Rectal smooth muscle tissue (tissue), 1 donor: ENCODE data around the gene TMEM134.
"Not testable (repeated sequence)": the region's sequence is repeated elsewhere in the genome, so short reads cannot be mapped to it uniquely, and the experiment has no call there.

ENCODE experiments used
- H3K27ac ChIP-seq: one replicate; pipeline ENCODE4 v1.7.0; 2013; ENCODE audit warnings: low read depth, low read length, inconsistent platforms
- H3K27me3 ChIP-seq: one replicate; pipeline ENCODE4 v1.7.0; 2013; ENCODE audit warnings: low read length; ENCODE audit not compliant: control insufficient read depth, insufficient read depth
- H3K36me3 ChIP-seq: one replicate; pipeline ENCODE4 v1.7.0; 2013; ENCODE audit warnings: low read length; ENCODE audit not compliant: control insufficient read depth, insufficient read depth
- H3K4me1 ChIP-seq: one replicate; pipeline ENCODE4 v1.7.0; 2013; ENCODE audit warnings: low read length; ENCODE audit not compliant: control insufficient read depth, insufficient read depth
- H3K4me3 ChIP-seq: one replicate; pipeline ENCODE4 v1.7.0; 2013; ENCODE audit warnings: low read length
- H3K9ac ChIP-seq: one replicate; pipeline ENCODE4 v1.7.0; 2013; ENCODE audit warnings: low read length

The TMEM134 gene

DNA sequence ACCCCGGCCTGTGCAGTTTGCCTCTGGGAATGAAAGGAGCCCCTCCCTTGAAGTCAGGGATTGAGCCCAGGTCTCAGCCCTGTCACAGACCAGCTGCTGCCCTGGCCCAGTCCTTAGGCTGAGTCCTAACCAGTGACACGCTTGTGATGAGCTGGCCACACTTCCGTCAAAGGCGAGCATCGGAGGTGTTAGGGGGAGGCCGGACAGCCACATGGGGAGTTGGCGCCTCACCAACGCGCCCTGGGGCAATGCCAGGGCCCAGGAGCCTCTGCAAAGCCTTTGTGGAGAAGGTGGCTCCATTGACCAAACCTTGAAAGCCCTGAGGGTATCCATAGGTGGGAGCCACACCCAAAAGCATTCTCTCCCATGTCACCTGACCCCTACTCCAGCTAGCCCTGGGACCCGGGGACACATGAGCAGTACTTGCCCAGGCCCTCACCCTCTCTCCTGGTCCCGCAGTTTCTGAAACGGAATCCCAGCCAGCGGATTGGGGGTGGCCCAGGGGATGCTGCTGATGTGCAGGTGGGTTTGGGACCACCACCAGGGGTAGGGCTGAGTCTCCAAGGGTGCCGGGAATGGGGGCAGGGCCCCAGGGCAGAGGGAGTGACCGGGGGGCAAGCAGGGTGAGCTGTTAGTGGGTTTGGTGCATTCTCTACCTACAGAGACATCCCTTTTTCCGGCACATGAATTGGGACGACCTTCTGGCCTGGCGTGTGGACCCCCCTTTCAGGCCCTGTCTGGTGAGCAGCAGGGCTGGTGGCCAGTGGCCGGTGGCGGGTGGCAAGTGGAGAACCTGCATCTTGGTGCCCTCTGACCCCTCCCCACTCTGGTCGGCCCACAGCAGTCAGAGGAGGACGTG, 35.3 kb downstream of the TMEM134 start:
- Histone ChIP-seq H3K36me3 (peaks cover 15% of the 10 kb centered on the region), H3K4me1 (peaks cover 6% of the 10 kb centered on the region), H3K9ac (no peak overlapping the region), H3K27me3 (no peaks in the 10 kb centered on the region), H3K4me3 (no peak overlapping the region), H3K27ac (no peak overlapping the region)

DNA sequence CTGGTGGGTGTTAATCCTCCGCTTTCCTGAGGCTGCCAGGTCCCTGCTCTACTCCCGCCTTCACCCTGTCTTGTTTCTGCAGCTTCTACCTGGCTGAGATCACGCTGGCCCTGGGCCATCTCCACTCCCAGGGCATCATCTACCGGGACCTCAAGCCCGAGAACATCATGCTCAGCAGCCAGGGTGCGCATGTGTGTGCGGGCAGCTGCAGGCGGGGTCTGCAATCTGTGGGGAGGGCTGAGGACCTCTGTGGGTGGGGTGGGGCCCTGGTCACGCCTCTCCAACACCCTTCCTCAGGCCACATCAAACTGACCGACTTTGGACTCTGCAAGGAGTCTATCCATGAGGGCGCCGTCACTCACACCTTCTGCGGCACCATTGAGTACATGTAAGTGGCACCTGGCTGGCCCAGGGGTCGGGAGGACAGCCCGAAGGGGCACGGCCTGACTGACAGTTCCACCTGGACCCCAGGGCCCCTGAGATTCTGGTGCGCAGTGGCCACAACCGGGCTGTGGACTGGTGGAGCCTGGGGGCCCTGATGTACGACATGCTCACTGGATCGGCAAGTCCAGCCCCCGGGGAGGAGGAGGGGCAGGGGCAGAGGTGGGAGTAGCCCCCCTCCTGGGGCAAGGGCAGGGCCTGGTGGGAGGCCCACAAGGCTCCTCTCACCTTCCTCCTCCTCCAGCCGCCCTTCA, 36.2 kb downstream of the TMEM134 start:
- no peak overlapping the region for H3K9ac ChIP-seq
- H3K27ac ChIP-seq: no peak overlapping the region
- H3K36me3 ChIP-seq: peaks cover 15% of the 10 kb centered on the region
- H3K4me3 ChIP-seq: no peak overlapping the region
- H3K27me3 ChIP-seq: no peaks in the 10 kb centered on the region
- H3K4me1 ChIP-seq: peaks cover 6% of the 10 kb centered on the region

DNA sequence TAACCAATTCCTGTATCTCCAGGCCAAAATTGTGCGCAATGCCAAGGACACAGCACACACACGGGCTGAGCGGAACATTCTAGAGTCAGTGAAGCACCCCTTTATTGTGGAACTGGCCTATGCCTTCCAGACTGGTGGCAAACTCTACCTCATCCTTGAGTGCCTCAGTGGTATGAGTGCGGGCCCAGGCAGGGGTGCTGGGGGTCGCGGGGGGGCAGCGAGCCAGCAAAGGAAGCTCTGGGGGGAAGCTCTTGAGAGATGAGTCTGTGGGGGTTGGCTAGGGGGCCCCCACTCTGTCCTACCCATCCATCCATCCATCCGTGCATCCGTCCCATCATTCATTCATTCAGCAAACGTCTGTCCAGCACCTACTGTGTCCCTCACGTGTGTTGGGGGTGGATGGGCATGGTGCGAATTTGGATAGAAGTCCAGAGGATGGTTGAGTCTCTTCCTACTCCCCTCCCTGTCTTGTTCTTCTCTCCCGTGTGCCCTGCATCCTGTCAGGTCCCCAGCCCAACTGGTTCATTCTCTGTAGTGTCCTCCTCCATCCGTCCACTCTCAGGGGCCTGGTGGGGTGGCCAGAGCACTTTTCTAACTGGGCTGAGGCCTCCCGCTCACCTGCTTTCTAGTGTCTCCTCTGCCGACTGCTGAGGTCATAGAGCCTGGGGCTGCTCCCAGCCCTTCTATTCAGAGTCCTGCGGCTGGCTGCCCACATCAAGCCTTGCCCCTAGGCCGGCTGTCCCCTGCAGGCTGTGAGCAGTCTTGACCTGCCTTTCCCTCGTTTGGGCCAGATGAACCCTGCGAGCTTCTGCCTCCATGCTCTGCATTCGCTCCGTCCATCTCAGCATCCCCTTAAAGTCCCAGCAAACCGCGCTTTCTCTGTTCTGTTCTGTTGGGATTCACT, 37.5 kb downstream of the TMEM134 start:
- H3K27ac ChIP-seq: no peak overlapping the region
- H3K27me3 ChIP-seq: no peaks in the 10 kb centered on the region
- H3K4me3 ChIP-seq: no peak overlapping the region
- peaks cover 13% of the 10 kb centered on the region for H3K36me3 ChIP-seq
- no peak overlapping the region for H3K9ac ChIP-seq
- H3K4me1 ChIP-seq: peaks cover 9% of the 10 kb centered on the region

DNA sequence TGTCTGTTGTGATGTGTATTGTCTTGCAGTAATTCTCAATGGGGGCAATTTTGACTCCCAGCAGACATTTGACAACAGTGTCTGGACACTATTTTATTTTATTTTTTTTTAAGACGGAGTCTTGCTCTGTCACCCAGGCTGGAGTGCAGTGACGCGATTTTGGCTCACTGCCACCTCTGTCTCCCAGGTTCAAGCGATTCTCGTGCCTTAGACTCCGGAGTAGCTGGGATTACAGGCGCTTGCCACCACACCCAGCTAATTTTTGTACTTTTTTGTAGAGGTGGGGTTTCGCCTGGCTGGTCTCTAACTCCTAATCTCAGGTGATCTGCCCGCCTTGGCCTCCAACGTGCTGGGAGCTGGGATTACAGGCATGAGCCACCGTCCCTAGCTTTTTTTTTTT, 39.3 kb downstream of the TMEM134 start:
- peaks cover 8% of the 10 kb centered on the region for H3K36me3 ChIP-seq
- H3K4me1 ChIP-seq: peaks cover 9% of the 10 kb centered on the region
- no peak overlapping the region for H3K4me3 ChIP-seq
- no peak overlapping the region for H3K9ac ChIP-seq
- H3K27me3 ChIP-seq: no peaks in the 10 kb centered on the region
- no peak overlapping the region for H3K27ac ChIP-seq

DNA sequence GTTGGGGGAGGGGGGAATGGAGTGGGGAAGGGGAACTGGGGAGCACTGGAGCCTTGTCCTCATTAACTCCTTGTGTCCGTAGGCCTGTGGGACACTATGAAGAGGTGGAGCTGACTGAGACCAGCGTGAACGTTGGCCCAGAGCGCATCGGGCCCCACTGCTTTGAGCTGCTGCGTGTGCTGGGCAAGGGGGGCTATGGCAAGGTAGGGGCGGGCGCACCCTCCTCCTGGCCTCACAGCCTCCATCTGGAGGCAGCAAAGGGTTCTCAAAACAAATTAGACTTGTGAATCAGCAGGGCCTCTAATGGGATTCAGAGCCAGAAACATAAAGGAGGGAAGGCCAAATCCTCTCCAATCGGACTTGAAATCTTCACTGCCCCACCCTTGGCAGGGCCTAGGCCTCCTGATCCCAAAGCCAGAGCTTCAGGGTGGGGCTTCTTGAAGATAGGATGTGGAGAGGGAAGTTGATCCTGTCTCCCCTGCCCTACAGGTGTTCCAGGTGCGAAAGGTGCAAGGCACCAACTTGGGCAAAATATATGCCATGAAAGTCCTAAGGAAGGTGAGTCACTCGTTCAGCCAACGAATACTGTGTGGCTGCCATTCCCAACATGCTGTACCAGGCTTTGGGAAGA, 39.9 kb downstream of the TMEM134 start:
- peaks cover 9% of the 10 kb centered on the region for H3K4me1 ChIP-seq
- peak overlapping the region; percentile 88 for H3K27ac ChIP-seq
- peak overlapping the region; percentile 76 for H3K4me3 ChIP-seq
- peaks cover 6% of the 10 kb centered on the region for H3K36me3 ChIP-seq
- H3K9ac ChIP-seq: peak overlapping the region; percentile 81
- no peaks in the 10 kb centered on the region for H3K27me3 ChIP-seq

DNA sequence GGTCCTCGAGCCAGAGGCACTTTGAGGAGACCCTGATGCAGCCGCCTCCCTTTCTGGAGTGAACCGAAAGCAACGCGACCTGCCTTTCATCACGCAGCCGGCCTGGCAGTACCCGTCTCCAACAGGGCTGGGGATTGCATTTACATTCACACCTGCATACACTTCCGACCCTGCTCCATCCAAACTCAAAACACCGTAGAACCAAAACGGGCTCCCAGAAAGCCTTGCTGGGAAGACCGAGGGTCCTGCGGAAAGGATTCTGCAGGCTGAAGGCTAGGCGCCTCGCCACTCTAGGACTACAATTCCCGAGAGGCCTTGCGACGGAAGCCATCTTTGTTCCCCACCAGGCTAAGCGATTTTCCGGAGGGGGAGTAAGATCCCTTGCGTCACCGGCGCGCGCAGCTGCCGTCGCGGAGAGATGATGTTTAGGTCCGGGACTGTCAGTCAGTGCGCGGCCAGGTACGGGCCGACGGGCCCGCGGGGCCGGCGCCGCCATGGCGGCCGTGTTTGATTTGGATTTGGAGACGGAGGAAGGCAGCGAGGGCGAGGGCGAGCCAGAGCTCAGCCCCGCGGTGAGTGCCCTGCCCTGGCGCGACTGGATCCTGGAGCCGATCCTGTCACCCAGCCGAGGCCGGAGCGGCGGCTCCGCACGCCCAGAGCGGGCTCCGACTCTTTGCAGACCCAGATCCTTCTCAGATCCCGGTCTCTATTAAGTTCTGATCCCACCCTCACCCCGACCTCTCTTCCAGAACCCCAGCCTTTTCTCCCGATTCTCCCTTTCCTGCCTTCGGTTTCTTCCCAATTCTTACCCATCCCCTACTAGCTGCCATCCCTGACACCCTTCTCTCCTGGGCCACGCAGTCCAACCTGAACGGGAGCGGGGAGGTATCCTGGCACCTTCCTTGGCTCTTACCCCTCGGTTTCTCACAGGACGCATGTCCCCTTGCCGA, 40.7 kb downstream of the TMEM134 start, which contains the start of gene RPS6KB2:
Gene RPS6KB2, plus strand, starts transcription at position 443 of the 950 bp plus-strand sequence. Its CDS starts 52 bp downstream, at position 495.
- H3K27me3 ChIP-seq: no peaks in the 10 kb centered on the region
- H3K9ac ChIP-seq: peak within 1 kb of the TSS; percentile 81
- H3K27ac ChIP-seq: peak within 1 kb of the TSS; percentile 88
- H3K4me3 ChIP-seq: peak within 1 kb of the TSS; percentile 76
- H3K4me1 ChIP-seq: peaks cover 9% of the 10 kb centered on the region
- peaks cover 6% of the 10 kb centered on the region for H3K36me3 ChIP-seq

DNA sequence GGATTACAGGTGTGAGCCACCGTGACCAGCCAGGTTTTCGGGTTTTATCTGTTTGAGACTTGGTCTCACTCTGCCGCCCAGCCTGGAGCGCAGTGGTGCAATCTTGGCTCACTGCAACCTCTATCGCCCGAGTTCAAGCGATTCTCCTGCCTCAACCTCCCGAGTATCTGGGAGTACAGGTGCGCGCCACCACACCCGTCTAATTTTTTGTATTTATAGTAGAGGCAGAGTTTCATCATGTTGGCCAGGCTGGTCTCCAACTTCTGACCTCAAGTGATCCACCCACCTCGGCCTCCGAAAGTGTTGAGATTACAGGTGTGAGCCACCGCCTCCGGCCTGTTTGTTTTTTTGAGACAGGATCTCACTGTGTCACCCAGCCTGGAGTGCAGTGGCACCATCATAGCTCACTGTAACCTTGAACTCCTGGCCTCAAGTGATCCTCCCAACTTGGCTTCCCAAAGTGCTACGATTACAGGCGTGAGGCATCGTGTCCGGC, 41.6 kb downstream of the TMEM134 start:
- H3K4me3 ChIP-seq: peak overlapping the region; percentile 76
- H3K27ac ChIP-seq: peak overlapping the region; percentile 88
- H3K36me3 ChIP-seq, H3K27me3 ChIP-seq, H3K9ac ChIP-seq, H3K4me1 ChIP-seq: not testable (repeated sequence)

DNA sequence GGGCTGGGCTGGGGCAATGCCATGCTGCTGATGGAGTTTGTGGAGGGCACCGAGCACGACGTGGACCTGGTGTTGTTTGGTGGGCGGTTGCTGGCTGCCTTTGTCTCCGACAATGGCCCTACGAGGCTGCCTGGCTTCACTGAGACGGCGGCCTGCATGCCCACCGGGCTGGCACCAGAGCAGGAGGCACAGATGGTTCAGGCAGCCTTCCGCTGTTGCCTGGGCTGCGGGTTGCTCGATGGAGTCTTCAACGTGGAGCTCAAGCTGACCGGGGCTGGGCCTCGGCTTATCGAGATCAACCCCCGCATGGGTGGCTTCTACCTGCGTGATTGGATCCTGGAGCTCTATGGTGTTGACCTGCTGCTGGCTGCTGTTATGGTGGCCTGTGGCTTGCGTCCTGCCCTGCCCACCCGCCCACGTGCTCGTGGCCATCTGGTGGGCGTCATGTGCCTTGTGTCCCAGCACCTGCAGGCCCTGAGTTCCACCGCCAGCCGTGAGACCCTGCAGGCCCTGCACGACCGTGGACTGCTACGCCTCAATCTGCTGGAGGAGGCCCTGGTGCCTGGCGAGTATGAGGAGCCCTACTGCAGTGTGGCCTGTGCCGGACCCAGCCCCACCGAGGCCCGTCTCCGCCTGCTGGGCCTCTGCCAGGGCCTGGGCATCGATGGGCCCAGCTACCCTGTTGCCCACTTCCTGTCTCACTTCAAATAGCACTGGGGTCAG, 45.0 kb downstream of the TMEM134 start:
- Histone ChIP-seq H3K4me1 (peaks cover 7% of the 10 kb centered on the region), H3K4me3 (no peak overlapping the region), H3K36me3 (no peaks in the 10 kb centered on the region), H3K27ac (no peak overlapping the region), H3K27me3 (no peaks in the 10 kb centered on the region), H3K9ac (no peak overlapping the region)

DNA sequence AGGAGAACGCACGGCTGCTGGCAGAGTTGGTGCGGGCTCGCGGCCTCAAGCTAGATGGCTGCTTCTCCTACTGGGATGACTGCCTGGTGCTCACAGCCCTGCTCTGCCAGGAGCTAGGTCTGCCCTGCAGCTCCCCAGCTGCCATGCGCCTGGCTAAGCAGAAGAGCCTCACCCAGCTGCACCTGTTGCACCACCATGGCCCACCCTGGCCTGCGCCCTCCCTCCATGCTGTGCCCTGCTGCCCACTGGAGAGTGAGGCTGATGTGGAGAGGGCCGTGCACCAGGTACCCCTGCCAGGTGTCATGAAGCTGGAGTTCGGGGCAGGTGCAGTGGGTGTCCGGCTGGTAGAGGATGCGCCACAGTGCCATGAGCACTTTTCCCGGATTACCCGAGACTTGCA, 45.6 kb downstream of the TMEM134 start:
- Histone ChIP-seq H3K27me3 (no peaks in the 10 kb centered on the region), H3K27ac (no peak overlapping the region), H3K36me3 (no peaks in the 10 kb centered on the region), H3K9ac (no peak overlapping the region), H3K4me3 (no peak overlapping the region), H3K4me1 (peaks cover 6% of the 10 kb centered on the region)

DNA sequence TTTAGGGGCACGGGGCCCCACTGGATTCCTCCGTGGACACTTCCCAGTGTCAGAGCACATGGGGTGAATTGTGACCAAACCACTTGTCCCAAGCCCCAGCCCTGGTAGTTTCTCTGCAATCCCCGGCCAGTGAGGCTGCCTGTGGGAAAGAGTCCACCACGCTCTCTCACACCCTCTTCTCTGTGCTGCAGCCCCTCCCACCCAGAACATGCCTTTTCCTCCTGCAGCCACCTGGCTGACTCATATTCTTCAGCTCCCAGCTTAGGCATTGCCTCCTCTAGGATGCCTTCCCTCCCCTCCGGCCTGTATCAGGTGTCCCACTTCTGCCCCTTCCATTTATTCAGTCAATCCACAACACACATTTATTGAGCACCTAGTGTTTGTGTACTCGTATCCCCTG, 46.2 kb downstream of the TMEM134 start:
- H3K36me3 ChIP-seq: no peaks in the 10 kb centered on the region
- H3K4me1 ChIP-seq: peaks cover 6% of the 10 kb centered on the region
- no peaks in the 10 kb centered on the region for H3K27me3 ChIP-seq
- no peak overlapping the region for H3K27ac ChIP-seq
- no peak overlapping the region for H3K4me3 ChIP-seq
- no peak overlapping the region for H3K9ac ChIP-seq
